Kidney epithelial cell (primary cell): ENCODE measurements around the gene PPP1R3F. TPM values are rescaled to one million over a fixed set of nuclear protein-coding genes. Genes with fewer than 3 reads are reported as not detected.

Experiments used
- DNase-seq: peaks from one replicate; pipeline ENCODE4 v3.0.0-alpha.2; 2010; ENCODE audit warnings: low read depth
- H3K27me3 ChIP-seq: 2 replicates; pipeline ENCODE4 v1.6.0; 2011; ENCODE audit warnings: low read length; ENCODE audit not compliant: control insufficient read depth, insufficient read depth
- H3K36me3 ChIP-seq: 2 replicates; pipeline ENCODE4 v1.5.1; 2011; ENCODE audit warnings: low read length; ENCODE audit not compliant: control insufficient read depth, insufficient read depth
- H3K4me3 ChIP-seq: 2 replicates; pipeline ENCODE4 v1.5.1; 2011; ENCODE audit warnings: low read depth, mild to moderate bottlenecking, control low read depth, low read length
- total RNA-seq: library from RNA; depleted of rRNA; stranded (reverse); fragments of >200 nt; gene quantifications from 2 replicates; pipeline ENCODE4 v1.2.3, GENCODE V29; 2015
- TF ChIP-seq, protein P1 (sequence below): IDR thresholded peaks from 2 replicates; pipeline ENCODE4 v1.5.1; 2011; ENCODE audit warnings: mild to moderate bottlenecking, moderate library complexity, low read length, control low read depth, inconsistent platforms; ENCODE audit not compliant: insufficient read depth, poor library complexity, severe bottlenecking

The PPP1R3F gene
- total RNA-seq, 1 donor from 2014 or later: 4.3 TPM

DNA sequence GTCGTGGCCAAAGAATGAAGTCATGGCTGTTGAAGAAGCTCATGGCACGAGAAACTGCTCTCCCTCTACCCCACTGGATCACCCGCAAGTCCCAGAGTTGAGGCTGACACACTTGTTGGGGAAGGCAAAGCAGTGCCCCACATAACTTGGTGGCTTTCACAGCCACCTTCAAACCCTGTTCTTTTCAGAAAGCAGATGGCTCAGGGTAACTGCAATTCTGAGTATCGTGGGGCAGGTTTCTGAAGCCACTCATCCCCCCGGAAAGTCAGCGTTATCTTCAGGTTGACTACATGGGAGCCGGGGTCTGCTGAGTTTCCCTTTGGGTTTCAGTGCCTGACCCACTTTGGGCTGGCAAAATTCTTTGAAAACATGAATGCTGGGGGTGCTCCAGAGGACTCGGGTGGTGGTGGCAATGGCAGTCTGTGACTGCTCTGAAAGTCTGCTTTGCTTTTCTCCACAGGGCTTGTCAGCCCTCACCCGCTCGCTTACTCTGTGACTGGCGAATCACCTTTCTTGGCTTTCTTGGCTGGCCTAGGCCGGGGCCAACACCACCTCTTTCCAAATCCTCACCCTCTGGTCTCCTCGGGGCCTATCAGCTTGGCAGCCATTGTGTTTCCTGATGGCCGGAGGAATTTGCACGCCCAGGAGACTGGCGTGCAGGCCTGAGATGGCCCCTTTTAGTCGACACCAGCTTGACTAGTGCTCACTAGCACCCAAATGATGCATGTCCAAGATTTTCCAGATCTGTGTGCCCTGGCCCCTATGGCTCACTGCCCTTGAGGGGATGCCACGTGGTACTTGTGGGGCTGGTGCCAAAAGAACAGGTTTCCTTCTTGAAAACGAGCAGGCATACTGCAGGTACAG is 7.3 kb downstream of the PPP1R3F start:
- TF ChIP-seq, protein P1, sequence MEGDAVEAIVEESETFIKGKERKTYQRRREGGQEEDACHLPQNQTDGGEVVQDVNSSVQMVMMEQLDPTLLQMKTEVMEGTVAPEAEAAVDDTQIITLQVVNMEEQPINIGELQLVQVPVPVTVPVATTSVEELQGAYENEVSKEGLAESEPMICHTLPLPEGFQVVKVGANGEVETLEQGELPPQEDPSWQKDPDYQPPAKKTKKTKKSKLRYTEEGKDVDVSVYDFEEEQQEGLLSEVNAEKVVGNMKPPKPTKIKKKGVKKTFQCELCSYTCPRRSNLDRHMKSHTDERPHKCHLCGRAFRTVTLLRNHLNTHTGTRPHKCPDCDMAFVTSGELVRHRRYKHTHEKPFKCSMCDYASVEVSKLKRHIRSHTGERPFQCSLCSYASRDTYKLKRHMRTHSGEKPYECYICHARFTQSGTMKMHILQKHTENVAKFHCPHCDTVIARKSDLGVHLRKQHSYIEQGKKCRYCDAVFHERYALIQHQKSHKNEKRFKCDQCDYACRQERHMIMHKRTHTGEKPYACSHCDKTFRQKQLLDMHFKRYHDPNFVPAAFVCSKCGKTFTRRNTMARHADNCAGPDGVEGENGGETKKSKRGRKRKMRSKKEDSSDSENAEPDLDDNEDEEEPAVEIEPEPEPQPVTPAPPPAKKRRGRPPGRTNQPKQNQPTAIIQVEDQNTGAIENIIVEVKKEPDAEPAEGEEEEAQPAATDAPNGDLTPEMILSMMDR: no peak

DNA sequence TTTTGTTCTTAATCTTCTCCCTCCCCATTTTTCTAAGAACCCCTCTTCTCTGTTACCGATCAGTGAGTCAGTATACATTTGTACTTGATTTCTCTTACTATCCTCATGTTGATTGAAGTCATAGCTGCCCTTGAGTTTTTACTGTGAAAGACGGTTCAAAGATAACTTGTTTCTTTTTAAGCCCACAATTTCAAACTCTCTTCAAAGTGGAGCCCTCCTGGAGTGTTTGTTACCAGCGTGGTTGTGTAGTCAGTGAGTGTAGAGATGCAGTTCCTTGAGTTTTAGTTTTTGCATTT is 7.9 kb downstream of the PPP1R3F start:
- Histone ChIP-seq H3K36me3 (no peaks in the 10 kb centered on the region), H3K27me3 (no peaks in the 10 kb centered on the region), H3K4me3 (no peak overlapping the region)
- TF ChIP-seq, protein P1: no peak
- no peak for DNase-seq

More for the DNA sequence above, 7.3 kb downstream of the PPP1R3F start:
- no peaks in the 10 kb centered on the region for H3K36me3 ChIP-seq
- no peaks in the 10 kb centered on the region for H3K27me3 ChIP-seq
- DNase-seq: no peak
- no peak overlapping the region for H3K4me3 ChIP-seq

DNA sequence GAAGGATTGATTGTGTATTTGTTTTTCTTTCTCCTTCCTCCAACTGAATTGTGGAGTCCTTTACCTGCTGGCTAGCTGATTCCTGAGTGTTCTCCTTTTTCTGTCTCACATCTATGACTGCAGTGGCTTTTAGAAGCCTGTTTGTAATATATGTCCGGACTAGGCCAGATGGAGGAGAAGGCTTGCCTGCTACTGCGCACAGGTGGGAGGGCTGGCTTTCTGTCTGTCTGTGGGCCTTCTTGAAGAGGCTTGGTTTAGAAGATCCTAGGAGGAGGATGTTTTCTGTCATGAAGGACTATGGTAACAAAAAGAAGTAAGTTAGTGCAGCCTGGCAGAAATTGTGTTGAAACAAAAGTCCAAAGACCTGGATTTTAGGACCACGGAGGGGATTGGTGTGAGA is 8.5 kb downstream of the PPP1R3F start:
- TF ChIP-seq, protein P1: no peak
- H3K4me3 ChIP-seq: no peak overlapping the region
- no peaks in the 10 kb centered on the region for H3K36me3 ChIP-seq
- H3K27me3 ChIP-seq: no peaks in the 10 kb centered on the region
- no peak for DNase-seq

DNA sequence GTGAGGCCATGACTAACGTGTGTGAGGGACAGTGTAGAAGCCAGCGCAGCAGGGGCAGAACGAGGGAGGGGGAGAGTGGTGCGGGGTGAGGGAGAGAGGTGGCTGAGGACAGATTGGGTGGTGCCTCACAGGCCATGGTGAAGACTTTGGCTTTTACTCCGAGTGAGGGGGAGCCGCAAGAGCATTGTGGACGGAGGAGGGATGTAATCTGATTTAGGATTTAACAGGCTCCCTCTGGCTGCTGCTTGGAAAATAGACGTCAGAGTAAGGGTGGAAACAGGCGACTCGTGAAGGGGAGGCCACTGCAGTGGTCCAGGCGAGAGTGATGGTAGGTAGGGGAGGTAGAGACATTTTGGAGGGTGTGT is 13.0 kb downstream of the PPP1R3F start:
- Histone ChIP-seq H3K36me3 (no peaks in the 10 kb centered on the region), H3K27me3 (no peaks in the 10 kb centered on the region), H3K4me3 (no peak overlapping the region)
- no peak for DNase-seq
- TF ChIP-seq, protein P1: peak; percentile 18

DNA sequence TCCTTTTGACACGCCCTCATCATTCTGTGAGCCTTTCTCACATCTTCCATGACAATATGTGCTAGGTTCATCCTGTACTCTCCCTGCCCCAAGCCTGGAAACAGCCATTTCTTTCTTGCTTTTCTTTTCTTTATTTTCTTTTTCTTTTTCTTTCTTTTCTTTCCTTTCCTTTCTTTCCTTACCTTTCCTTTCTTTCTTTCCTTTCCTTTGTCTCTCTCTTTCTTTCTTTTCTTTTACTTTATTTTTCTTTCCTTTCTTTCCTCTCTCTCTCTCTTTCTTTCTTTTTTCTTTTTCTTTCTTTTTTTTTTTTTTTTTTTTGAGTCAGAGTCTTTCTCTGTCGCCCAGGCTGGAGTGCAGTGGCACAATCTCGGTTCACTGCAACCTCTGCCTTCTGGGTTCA is 14.6 kb downstream of the PPP1R3F start:
- TF ChIP-seq, protein P1: no peak
- no peaks in the 10 kb centered on the region for H3K27me3 ChIP-seq
- no peaks in the 10 kb centered on the region for H3K36me3 ChIP-seq
- H3K4me3 ChIP-seq: no peak overlapping the region
- DNase-seq: no peak

DNA sequence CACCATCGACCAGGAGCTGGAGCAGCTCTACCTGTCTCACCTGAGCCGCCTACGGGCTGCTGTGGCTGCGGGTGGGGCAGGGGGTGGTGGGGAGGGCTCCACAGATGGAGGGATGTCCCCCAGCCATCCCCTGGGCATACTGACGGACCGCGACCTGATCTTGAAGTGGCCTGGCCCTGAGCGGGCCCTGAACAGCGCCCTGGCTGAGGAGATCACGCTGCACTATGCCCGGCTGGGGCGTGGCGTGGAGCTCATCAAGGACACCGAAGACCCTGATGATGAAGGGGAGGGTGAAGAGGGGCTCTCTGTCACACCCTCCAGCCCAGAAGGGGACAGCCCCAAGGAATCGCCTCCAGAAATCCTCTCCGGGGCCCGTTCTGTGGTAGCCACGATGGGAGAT is 16.5 kb downstream of the PPP1R3F start:
- no peaks in the 10 kb centered on the region for H3K36me3 ChIP-seq
- TF ChIP-seq, protein P1: no peak
- DNase-seq: no peak
- no peak overlapping the region for H3K4me3 ChIP-seq
- H3K27me3 ChIP-seq: no peaks in the 10 kb centered on the region
